ENCODE results near the gene SCT.
"Not testable (repeated sequence)": the region's sequence is repeated elsewhere in the genome, so short reads cannot be mapped to it uniquely, and the experiment has no call there.

DNA sequence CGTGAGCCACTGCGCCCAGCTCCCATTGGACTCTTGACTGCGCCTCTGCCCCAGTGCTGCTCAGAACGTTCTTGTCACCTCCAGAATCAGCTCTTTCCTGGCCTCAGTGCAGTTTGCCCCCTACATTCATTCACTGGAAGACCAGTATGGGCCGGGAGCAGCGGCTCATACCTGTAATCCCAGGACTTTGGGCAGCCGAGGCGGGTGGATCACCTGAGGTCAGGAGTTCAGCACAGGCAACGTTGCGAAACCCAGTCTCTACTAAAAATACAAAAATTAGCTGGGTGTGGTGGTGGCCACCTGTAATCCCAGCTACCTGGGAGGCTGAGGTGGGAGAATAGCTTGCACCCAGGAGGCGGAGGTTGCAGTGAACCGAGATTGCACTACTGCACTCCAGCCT, 27.5 kb upstream of the SCT start:
- TF ChIP-seq, protein P1, sequence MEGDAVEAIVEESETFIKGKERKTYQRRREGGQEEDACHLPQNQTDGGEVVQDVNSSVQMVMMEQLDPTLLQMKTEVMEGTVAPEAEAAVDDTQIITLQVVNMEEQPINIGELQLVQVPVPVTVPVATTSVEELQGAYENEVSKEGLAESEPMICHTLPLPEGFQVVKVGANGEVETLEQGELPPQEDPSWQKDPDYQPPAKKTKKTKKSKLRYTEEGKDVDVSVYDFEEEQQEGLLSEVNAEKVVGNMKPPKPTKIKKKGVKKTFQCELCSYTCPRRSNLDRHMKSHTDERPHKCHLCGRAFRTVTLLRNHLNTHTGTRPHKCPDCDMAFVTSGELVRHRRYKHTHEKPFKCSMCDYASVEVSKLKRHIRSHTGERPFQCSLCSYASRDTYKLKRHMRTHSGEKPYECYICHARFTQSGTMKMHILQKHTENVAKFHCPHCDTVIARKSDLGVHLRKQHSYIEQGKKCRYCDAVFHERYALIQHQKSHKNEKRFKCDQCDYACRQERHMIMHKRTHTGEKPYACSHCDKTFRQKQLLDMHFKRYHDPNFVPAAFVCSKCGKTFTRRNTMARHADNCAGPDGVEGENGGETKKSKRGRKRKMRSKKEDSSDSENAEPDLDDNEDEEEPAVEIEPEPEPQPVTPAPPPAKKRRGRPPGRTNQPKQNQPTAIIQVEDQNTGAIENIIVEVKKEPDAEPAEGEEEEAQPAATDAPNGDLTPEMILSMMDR (conservative IDR thresholded peaks at IDR 0.05; ENCODE audit: low read depth in 2 of 2), result not testable (repeated sequence)
- not testable (repeated sequence) for TF ChIP-seq NANOG (IDR thresholded peaks at IDR 0.05; ENCODE audit: borderline replicate concordance); POLR2AphosphoS5 (IDR thresholded peaks at IDR 0.05; ENCODE audit: low read depth); EZH2 (IDR thresholded peaks at IDR 0.05; ENCODE audit: low read depth, unreplicated experiment); EZH2phosphoT487 (IDR thresholded peaks at IDR 0.05; ENCODE audit: unreplicated experiment); JUNB (IDR thresholded peaks at IDR 0.05; ENCODE audit: unreplicated experiment); ZNF331 (CRISPR knock-in tag; IDR thresholded peaks at IDR 0.05; ENCODE audit: low read depth); CREB1 (CRISPR knock-in tag; IDR thresholded peaks at IDR 0.05; ENCODE audit: low read depth)
- TF ChIP-seq, protein P2, sequence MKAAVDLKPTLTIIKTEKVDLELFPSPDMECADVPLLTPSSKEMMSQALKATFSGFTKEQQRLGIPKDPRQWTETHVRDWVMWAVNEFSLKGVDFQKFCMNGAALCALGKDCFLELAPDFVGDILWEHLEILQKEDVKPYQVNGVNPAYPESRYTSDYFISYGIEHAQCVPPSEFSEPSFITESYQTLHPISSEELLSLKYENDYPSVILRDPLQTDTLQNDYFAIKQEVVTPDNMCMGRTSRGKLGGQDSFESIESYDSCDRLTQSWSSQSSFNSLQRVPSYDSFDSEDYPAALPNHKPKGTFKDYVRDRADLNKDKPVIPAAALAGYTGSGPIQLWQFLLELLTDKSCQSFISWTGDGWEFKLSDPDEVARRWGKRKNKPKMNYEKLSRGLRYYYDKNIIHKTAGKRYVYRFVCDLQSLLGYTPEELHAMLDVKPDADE (IDR thresholded peaks at IDR 0.05), result not testable (repeated sequence)
- TF ChIP-seq, protein P3, sequence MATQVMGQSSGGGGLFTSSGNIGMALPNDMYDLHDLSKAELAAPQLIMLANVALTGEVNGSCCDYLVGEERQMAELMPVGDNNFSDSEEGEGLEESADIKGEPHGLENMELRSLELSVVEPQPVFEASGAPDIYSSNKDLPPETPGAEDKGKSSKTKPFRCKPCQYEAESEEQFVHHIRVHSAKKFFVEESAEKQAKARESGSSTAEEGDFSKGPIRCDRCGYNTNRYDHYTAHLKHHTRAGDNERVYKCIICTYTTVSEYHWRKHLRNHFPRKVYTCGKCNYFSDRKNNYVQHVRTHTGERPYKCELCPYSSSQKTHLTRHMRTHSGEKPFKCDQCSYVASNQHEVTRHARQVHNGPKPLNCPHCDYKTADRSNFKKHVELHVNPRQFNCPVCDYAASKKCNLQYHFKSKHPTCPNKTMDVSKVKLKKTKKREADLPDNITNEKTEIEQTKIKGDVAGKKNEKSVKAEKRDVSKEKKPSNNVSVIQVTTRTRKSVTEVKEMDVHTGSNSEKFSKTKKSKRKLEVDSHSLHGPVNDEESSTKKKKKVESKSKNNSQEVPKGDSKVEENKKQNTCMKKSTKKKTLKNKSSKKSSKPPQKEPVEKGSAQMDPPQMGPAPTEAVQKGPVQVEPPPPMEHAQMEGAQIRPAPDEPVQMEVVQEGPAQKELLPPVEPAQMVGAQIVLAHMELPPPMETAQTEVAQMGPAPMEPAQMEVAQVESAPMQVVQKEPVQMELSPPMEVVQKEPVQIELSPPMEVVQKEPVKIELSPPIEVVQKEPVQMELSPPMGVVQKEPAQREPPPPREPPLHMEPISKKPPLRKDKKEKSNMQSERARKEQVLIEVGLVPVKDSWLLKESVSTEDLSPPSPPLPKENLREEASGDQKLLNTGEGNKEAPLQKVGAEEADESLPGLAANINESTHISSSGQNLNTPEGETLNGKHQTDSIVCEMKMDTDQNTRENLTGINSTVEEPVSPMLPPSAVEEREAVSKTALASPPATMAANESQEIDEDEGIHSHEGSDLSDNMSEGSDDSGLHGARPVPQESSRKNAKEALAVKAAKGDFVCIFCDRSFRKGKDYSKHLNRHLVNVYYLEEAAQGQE (IDR thresholded peaks at IDR 0.05; ENCODE audit: unreplicated experiment), result not testable (repeated sequence)

All from GM23338 (cell line).